Activated T-cell treated with anti-CD3 and anti-CD28 coated beads, Interleukin-2, amount 50 U/mL, for 1 hour (primary cell): Measurements from ENCODE around the gene AKR1C3.
"Not testable (repeated sequence)": the region's sequence is repeated elsewhere in the genome, so short reads cannot be mapped to it uniquely, and the experiment has no call there.

Source experiments
- DNase-seq: peaks from one replicate; pipeline ENCODE4 v3.0.0-alpha.2; 2020

Gene AKR1C3

GRCh38 chr10:5089865-5090264, 4.3 kb upstream of the AKR1C3 start:
- no peak for DNase-seq

- DNase-seq = no peak
These were observed 3.7 kb upstream of the AKR1C3 start for GRCh38 chr10:5090551-5090950.

- DNase-seq = no peak
These were observed 3.0 kb upstream of the AKR1C3 start for GRCh38 chr10:5091196-5091595.

GRCh38 chr10:5092375-5092774, 1.8 kb upstream of the AKR1C3 start:
- no peak for DNase-seq

- DNase-seq = no peak
These were observed 1.1 kb upstream of the AKR1C3 start for GRCh38 chr10:5092848-5093790.

GRCh38 chr10:5095687-5096086, 1.5 kb downstream of the AKR1C3 start:
- no peak for DNase-seq

GRCh38 chr10:5096108-5096507, 1.9 kb downstream of the AKR1C3 start:
- DNase-seq = no peak

- not testable (repeated sequence) for DNase-seq
These were observed 8.3 kb downstream of the AKR1C3 start for GRCh38 chr10:5102479-5102878.

GRCh38 chr10:5103481-5103880, 9.3 kb downstream of the AKR1C3 start:
- no peak for DNase-seq

- DNase-seq = no peak
These were observed 11.4 kb downstream of the AKR1C3 start for GRCh38 chr10:5105626-5106025.

GRCh38 chr10:5106553-5106952, 12.3 kb downstream of the AKR1C3 start:
- no peak for DNase-seq

- no peak for DNase-seq
These were observed 13.8 kb downstream of the AKR1C3 start for GRCh38 chr10:5107860-5108526.

- DNase-seq = no peak
These were observed 14.6 kb downstream of the AKR1C3 start for GRCh38 chr10:5108658-5109416.

- DNase-seq = not testable (repeated sequence)
These were observed 15.6 kb downstream of the AKR1C3 start for GRCh38 chr10:5109861-5110260.

GRCh38 chr10:5116621-5117020, 22.4 kb downstream of the AKR1C3 start:
- no peak for DNase-seq

- no peak for DNase-seq
These were observed 22.8 kb downstream of the AKR1C3 start for GRCh38 chr10:5117026-5117425.

- DNase-seq = not testable (repeated sequence)
These were observed 25.8 kb downstream of the AKR1C3 start for GRCh38 chr10:5119997-5120396.

GRCh38 chr10:5123886-5124285, 29.7 kb downstream of the AKR1C3 start:
- DNase-seq = no peak

GRCh38 chr10:5125315-5126044, 31.3 kb downstream of the AKR1C3 start:
- DNase-seq = no peak

GRCh38 chr10:5135581-5135980, 41.4 kb downstream of the AKR1C3 start:
- no peak for DNase-seq

GRCh38 chr10:5136468-5137087, 42.4 kb downstream of the AKR1C3 start:
- no peak for DNase-seq

GRCh38 chr10:5137699-5138098, 43.5 kb downstream of the AKR1C3 start:
- DNase-seq = not testable (repeated sequence)
